ENCODE data around the gene SECTM1. TPM values are rescaled to one million over a fixed set of nuclear protein-coding genes. Genes with fewer than 3 reads are reported as not detected.
A peak's percentile ranks its signal among the peaks of the same experiment; 100 is the strongest.

Gene SECTM1
- total and polyA plus RNA-seq, 9 of the 15 experiments (the other 6 are each of a cell fraction or from before 2014, with no cell fraction given) = 0.11 to 0.46 (median 0.18) TPM; not detected in 6

DNA sequence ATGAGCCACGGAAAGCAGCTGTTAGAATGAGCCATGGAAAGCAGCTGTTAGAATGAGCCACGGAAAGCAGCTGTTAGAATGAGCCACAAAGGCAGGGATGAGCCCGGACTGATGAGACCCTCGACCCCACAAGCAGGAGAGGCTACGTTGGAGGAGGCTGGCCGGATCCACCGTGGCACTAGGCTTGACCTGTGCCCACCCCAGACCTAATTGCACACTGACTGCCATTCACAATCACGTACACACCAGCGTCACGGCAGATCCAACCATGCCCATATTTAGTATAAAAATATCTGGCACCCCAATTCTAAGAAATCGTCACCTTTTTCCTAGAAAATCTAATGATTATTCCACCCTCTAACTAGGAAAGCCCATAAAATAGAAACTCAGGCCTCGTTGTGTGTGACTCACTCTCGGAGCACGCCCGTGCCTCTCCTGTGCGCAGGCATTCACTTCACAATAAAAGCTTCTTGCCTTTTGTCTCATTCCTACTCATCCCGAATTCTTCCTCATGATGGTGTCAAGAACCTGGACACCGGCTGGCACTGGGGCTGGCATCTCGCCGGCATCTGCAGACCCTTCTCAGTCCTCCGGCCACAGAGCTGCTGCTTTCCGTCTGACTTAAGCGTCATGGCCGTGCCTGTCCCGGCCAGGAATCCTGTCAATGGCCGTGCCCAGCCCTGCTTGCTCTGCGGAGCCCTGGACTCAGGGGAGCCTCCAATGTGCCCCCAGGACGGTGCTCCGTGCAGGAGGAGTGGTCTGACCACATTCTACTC lies 5.5 kb upstream of the SECTM1 start (continued):
- no peak for TF ChIP-seq FOXJ2 (tag; IDR thresholded peaks at IDR 0.05)
- TF ChIP-seq EZH2 (IDR thresholded peaks at IDR 0.05; ENCODE audit: borderline replicate concordance, low read depth, low read length) = no peak
- TF ChIP-seq RFX5 (IDR thresholded peaks at IDR 0.05; ENCODE audit: low read depth, low read length) = no peak
- TF ChIP-seq XRCC3 (IDR thresholded peaks at IDR 0.05) = no peak
- TF ChIP-seq, protein P1, sequence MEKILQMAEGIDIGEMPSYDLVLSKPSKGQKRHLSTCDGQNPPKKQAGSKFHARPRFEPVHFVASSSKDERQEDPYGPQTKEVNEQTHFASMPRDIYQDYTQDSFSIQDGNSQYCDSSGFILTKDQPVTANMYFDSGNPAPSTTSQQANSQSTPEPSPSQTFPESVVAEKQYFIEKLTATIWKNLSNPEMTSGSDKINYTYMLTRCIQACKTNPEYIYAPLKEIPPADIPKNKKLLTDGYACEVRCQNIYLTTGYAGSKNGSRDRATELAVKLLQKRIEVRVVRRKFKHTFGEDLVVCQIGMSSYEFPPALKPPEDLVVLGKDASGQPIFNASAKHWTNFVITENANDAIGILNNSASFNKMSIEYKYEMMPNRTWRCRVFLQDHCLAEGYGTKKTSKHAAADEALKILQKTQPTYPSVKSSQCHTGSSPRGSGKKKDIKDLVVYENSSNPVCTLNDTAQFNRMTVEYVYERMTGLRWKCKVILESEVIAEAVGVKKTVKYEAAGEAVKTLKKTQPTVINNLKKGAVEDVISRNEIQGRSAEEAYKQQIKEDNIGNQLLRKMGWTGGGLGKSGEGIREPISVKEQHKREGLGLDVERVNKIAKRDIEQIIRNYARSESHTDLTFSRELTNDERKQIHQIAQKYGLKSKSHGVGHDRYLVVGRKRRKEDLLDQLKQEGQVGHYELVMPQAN (IDR thresholded peaks at IDR 0.05; ENCODE audit: borderline replicate concordance) = no peak
- TF ChIP-seq ZNF57 (CRISPR knock-in tag; IDR thresholded peaks at IDR 0.05) = no peak
- no peak for TF ChIP-seq PRMT5 (CRISPR knock-in tag; IDR thresholded peaks at IDR 0.05)
- peak; percentile 82 to 99 for TF ChIP-seq SRF (CRISPR knock-in tag; IDR thresholded peaks at IDR 0.05)
- 0 out of 2 replicates have a peak, but pooled peaks have one; percentile 37 for TF ChIP-seq ELF4 (CRISPR knock-in tag; IDR thresholded peaks at IDR 0.05)
- no peak for TF ChIP-seq PHB (CRISPR knock-in tag; IDR thresholded peaks at IDR 0.05)
- TF ChIP-seq HNRNPH1 (optimal IDR thresholded peaks at IDR 0.05; ENCODE audit: low read depth, low read length) = no peak
- no peak for TF ChIP-seq PML (IDR thresholded peaks at IDR 0.05; ENCODE audit: low read length)
- no peak for TF ChIP-seq RBM17 (IDR thresholded peaks at IDR 0.05; ENCODE audit: borderline replicate concordance, low read depth, low read length)
- peak; percentile 36; the same call in 1 of the 2 replicates for TF ChIP-seq KLF6 (CRISPR knock-in tag; IDR thresholded peaks at IDR 0.05; ENCODE audit: borderline replicate concordance)
- TF ChIP-seq, protein P2, sequence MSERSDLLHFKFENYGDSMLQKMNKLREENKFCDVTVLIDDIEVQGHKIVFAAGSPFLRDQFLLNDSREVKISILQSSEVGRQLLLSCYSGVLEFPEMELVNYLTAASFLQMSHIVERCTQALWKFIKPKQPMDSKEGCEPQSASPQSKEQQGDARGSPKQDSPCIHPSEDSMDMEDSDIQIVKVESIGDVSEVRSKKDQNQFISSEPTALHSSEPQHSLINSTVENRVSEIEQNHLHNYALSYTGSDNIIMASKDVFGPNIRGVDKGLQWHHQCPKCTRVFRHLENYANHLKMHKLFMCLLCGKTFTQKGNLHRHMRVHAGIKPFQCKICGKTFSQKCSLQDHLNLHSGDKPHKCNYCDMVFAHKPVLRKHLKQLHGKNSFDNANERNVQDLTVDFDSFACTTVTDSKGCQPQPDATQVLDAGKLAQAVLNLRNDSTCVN (CRISPR knock-in tag; IDR thresholded peaks at IDR 0.05) = no peak
- no peak for TF ChIP-seq ZNF77 (CRISPR knock-in tag; IDR thresholded peaks at IDR 0.05)
- TF ChIP-seq HNRNPUL1 (IDR thresholded peaks at IDR 0.05; ENCODE audit: low read length) = no peak
- TF ChIP-seq RCOR1 (IDR thresholded peaks at IDR 0.05; ENCODE audit: borderline replicate concordance in 1 of 2, low read depth in 2 of 2, low read length in 2 of 2) = peak; percentile 56 to 85; a peak in 3 of 4 replicates
- peak; percentile 61 for TF ChIP-seq NEUROD1 (IDR thresholded peaks at IDR 0.05; ENCODE audit: borderline replicate concordance, low read depth, low read length, partially characterized antibody)
- no peak for TF ChIP-seq ZNF217 (CRISPR knock-in tag; IDR thresholded peaks at IDR 0.05)
- TF ChIP-seq BCL6 (CRISPR knock-in tag; IDR thresholded peaks at IDR 0.05) = no peak
- TF ChIP-seq KLF13 (tag; IDR thresholded peaks at IDR 0.05; ENCODE audit: borderline replicate concordance, low read depth) = no peak
- no peak for TF ChIP-seq PTBP1 (IDR thresholded peaks at IDR 0.05; ENCODE audit: low read depth, low read length)
- no peak for TF ChIP-seq ARNT (IDR thresholded peaks at IDR 0.05)
- TF ChIP-seq NR2F6 (CRISPR knock-in tag; IDR thresholded peaks at IDR 0.05) = no peak
- no peak for TF ChIP-seq ZNF551 (CRISPR knock-in tag; IDR thresholded peaks at IDR 0.05)
- no peak for TF ChIP-seq TCF7 (IDR thresholded peaks at IDR 0.05; ENCODE audit: borderline replicate concordance)
- no peak for TF ChIP-seq ZNF282 (CRISPR knock-in tag; IDR thresholded peaks at IDR 0.05)
- TF ChIP-seq PCBP2 (IDR thresholded peaks at IDR 0.05; ENCODE audit: low read depth, low read length, poor library complexity, severe bottlenecking) = no peak
